Astrocyte of the cerebellum (primary cell): ENCODE results near the gene GGACT.

ENCODE experiments used
- DNase-seq: peaks from one replicate; pipeline ENCODE4 v3.0.0-alpha.2; 2011; ENCODE audit warnings: low read depth
- H3K4me3 ChIP-seq: 2 replicates; pipeline ENCODE4 v1.5.1; 2011; ENCODE audit warnings: mild to moderate bottlenecking, low read depth, low read length, moderate library complexity
- CTCF ChIP-seq: IDR thresholded peaks from 2 replicates; pipeline ENCODE4 v1.5.1; 2012; ENCODE audit warnings: low read length, low read depth, moderate library complexity, mild to moderate bottlenecking; ENCODE audit errors: missing control alignments
- in situ Hi-C: cut with HindIII; loops from 2 replicates; pipeline ENCODE4 v1.10.0; 2017; ENCODE audit warnings: low sequenced_read_pairs

The GGACT gene

GRCh38 chr13:100613031-100613430 is 24.4 kb upstream of the GGACT start:
- no peak for TF ChIP-seq CTCF
- in situ Hi-C loops: no loop called here

GRCh38 chr13:100611678-100612492 is 23.3 kb upstream of the GGACT start:
- no peak overlapping the region for H3K4me3 ChIP-seq
- peak; percentile 69 for DNase-seq
- in situ Hi-C loops: no loop called here
- TF ChIP-seq CTCF: no peak

More at GRCh38 chr13:100613031-100613430, 24.4 kb upstream of the GGACT start:
- no peak overlapping the region for H3K4me3 ChIP-seq
- DNase-seq: no peak

- no peak overlapping the region for H3K4me3 ChIP-seq
- no peak for DNase-seq
- in situ Hi-C loops: no loop called here
- TF ChIP-seq CTCF: no peak
Measured at GRCh38 chr13:100610391-100611347, 22.1 kb upstream of the GGACT start.

- no peak overlapping the region for H3K4me3 ChIP-seq
- no peak for TF ChIP-seq CTCF
- DNase-seq: no peak
- in situ Hi-C loops: no loop called here
Measured at GRCh38 chr13:100608906-100609305, 20.3 kb upstream of the GGACT start.

GRCh38 chr13:100608489-100608888 is 19.9 kb upstream of the GGACT start:
- DNase-seq: no peak
- TF ChIP-seq CTCF: no peak
- no peak overlapping the region for H3K4me3 ChIP-seq
- in situ Hi-C loops: no loop called here

GRCh38 chr13:100604918-100605710 is 16.5 kb upstream of the GGACT start:
- no peak for TF ChIP-seq CTCF
- H3K4me3 ChIP-seq: no peak overlapping the region
- in situ Hi-C loops: no loop called here
- no peak for DNase-seq
